Gastrocnemius medialis (tissue), 4 donors: ENCODE results near the gene EML5. TPM values are rescaled to one million over a fixed set of nuclear protein-coding genes. Genes with fewer than 3 reads are reported as not detected.

Experiments used
- ATAC-seq, 2 donors: fragments of 150-250 bp; one replicate each; pipeline ENCODE4 v1.9.1; 2016
- DNase-seq, 2 donors: peaks; one replicate each; pipeline ENCODE4 v3.0.0-alpha.2; 2019
- H3K27ac ChIP-seq, 4 donors: fragments of 200-600 bp; sonication (generic); 1 replicate in 1 of 4; 2 replicates in 3 of 4; pipeline ENCODE4 v1.5.1; 2016 to 2018; ENCODE audit warnings: mild to moderate bottlenecking in 2 of 4, moderate library complexity in 1 of 4
- H3K27me3 ChIP-seq, 3 donors: fragments of 200-600 bp; sonication (generic) in 2 of 3; 1 replicate in 1 of 3; 2 replicates in 2 of 3; pipeline versions ENCODE4 v1.5.1 to v1.6.0; 2016 to 2019; ENCODE audit warnings: mild to moderate bottlenecking in 1 of 3, moderate library complexity in 1 of 3
- H3K36me3 ChIP-seq, 2 donors: fragments of 200-600 bp; sonication (generic) in 1 of 2; one replicate each; pipeline ENCODE4 v1.5.1; 2017 to 2018
- H3K4me1 ChIP-seq, 2 donors: fragments of 200-600 bp; sonication (generic) in 1 of 2; one replicate each; pipeline ENCODE4 v1.5.1; 2016 to 2017; ENCODE audit warnings: mild to moderate bottlenecking in 2 of 2
- H3K4me3 ChIP-seq, 4 donors: fragments of 200-600 bp; sonication (generic) in 3 of 4; 1 replicate in 1 of 4; 2 replicates in 3 of 4; pipeline ENCODE4 v1.5.1; 2016 to 2019; ENCODE audit warnings: mild to moderate bottlenecking in 2 of 4
- H3K9me3 ChIP-seq, 3 donors: fragments of 200-600 bp; sonication (generic) in 2 of 3; 1 replicate in 1 of 3; 2 replicates in 2 of 3; pipeline ENCODE4 v1.5.1; 2016 to 2019
- POLR2A ChIP-seq, 2 donors: fragments of 450-650 bp; IDR thresholded peaks; one replicate each; pipeline ENCODE4 v1.6.1; 2017; ENCODE audit warnings: antibody characterized with exemption in 2 of 2, mild to moderate bottlenecking in 2 of 2, moderate library complexity in 2 of 2
- in situ Hi-C, 4 donors: fragments of 200-750 bp; cut with MboI; loops; one replicate each; pipeline versions ENCODE4 v1.15.0 to v1.8.0; 2017; ENCODE audit warnings: low sequenced_read_pairs in 4 of 4
- intact Hi-C: fragments of 100-400 bp; cut with DNase I; formaldehyde crosslinking; loops from one replicate; pipeline ENCODE4 v1.15.1; 2023; ENCODE audit warnings: low total_unique reads
- total RNA-seq, 4 donors: library from RNA; depleted of rRNA; stranded (reverse); fragments of >200 nt; gene quantifications; one replicate each; pipeline versions ENCODE4 v1.1.0 to v1.2.3, GENCODE V29; 2016
- TF ChIP-seq, protein P1 (sequence below), 5 experiments: fragments of 450-650 bp in 3 of 5; fragments of 200-600 bp in 2 of 5; sonication (generic) in 2 of 5; IDR thresholded peaks in 4 of 5; conservative IDR thresholded peaks in 1 of 5; 1 replicate in 4 of 5; 2 replicates in 1 of 5; pipeline ENCODE4 v1.5.1; 2016 to 2019; ENCODE audit warnings: antibody characterized with exemption in 5 of 5, mild to moderate bottlenecking in 3 of 5, moderate library complexity in 3 of 5

The EML5 gene
- total RNA-seq, 4 donors from 2014 or later: 0.07 TPM; not detected in 3

DNA sequence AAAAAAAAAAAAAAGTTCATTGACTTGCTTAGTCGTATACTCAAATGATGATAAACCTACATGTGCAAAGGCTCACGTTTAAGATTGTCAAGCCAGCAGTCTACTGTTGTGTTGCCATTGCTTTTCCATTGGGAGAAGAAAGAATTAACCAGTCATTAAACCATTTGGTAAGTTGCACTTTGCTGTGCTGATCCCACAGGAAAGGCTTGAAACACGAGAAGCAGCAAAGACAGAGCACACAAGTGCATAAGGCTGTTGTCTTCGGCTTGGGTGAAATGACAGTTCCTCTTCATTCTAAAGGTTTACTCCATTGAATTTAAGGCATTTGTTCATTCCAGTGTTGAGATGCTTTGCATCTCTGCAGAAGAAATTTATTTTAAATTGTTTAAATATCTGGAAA lies 179.8 kb downstream of the EML5 start:
- ATAC-seq (no peak), DNase-seq (no peak)
- Histone ChIP-seq H3K27me3 (no peaks in the 10 kb centered on the region), H3K4me3 (no peak overlapping the region), H3K9me3 (no peaks in the 10 kb centered on the region), H3K27ac (no peak overlapping the region), H3K4me1 (peaks cover 0 to 4% of the 10 kb centered on the region in 2 donors), H3K36me3 (peaks cover 9 to 51% of the 10 kb centered on the region in 2 donors)
- intact Hi-C loops: no loop called here
- no peak for TF ChIP-seq POLR2A (IDR thresholded peaks at IDR 0.05)
- TF ChIP-seq, protein P1, sequence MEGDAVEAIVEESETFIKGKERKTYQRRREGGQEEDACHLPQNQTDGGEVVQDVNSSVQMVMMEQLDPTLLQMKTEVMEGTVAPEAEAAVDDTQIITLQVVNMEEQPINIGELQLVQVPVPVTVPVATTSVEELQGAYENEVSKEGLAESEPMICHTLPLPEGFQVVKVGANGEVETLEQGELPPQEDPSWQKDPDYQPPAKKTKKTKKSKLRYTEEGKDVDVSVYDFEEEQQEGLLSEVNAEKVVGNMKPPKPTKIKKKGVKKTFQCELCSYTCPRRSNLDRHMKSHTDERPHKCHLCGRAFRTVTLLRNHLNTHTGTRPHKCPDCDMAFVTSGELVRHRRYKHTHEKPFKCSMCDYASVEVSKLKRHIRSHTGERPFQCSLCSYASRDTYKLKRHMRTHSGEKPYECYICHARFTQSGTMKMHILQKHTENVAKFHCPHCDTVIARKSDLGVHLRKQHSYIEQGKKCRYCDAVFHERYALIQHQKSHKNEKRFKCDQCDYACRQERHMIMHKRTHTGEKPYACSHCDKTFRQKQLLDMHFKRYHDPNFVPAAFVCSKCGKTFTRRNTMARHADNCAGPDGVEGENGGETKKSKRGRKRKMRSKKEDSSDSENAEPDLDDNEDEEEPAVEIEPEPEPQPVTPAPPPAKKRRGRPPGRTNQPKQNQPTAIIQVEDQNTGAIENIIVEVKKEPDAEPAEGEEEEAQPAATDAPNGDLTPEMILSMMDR (IDR thresholded peaks at IDR 0.05 in 4 of 5, conservative IDR thresholded peaks at IDR 0.05 in 1 of 5): no peak
- in situ Hi-C loops: no loop called here

DNA sequence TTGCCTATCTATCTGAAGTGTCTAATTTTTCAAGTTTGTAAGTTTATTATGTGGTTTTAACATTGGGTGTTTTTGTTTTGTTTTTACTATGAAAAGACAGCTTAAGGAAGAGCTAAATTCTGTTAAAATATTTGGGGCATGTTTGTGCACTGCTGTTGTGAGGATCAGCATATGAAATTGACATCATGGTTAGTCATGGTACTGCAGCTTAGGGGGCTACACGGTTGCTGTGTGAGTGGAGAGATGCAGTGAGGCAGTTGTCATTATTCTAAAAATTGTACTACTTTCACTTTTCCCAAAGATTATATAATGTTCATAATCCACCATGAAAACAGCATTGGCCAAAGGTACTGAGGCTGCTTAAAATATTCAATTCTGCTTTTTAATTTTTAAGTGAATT lies 180.9 kb downstream of the EML5 start:
- Histone ChIP-seq H3K27me3 (no peaks in the 10 kb centered on the region), H3K36me3 (peaks cover 9 to 58% of the 10 kb centered on the region in 2 donors), H3K4me1 (peaks cover 0 to 4% of the 10 kb centered on the region in 2 donors), H3K4me3 (no peak overlapping the region), H3K27ac (no peak overlapping the region), H3K9me3 (no peaks in the 10 kb centered on the region)
- no peak for ATAC-seq
- DNase-seq: no peak
- TF ChIP-seq POLR2A (IDR thresholded peaks at IDR 0.05): no peak
- TF ChIP-seq, protein P1 (IDR thresholded peaks at IDR 0.05 in 4 of 5, conservative IDR thresholded peaks at IDR 0.05 in 1 of 5): no peak
- intact Hi-C loops (no loop called here), in situ Hi-C loops (no loop called here)

DNA sequence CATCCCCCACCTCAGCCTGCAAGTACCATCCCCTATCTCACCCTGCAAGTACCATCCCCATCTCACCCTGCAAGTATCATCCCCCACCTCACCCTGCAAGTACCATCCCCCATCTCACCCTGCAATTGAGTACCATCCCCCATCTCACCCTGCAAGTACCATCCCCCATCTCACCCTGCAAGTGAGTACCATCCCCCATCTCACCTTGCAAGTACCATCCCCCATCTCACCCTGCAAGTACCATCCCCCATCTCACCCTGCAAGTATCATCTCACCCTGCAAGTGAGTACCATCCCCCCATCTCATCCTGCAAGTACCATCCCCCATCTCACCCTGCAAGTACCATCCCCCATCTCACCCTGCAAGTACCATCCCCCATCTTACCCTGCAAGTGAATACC lies 184.9 kb downstream of the EML5 start:
- in situ Hi-C loops (no loop called here), intact Hi-C loops (no loop called here)
- TF ChIP-seq POLR2A (IDR thresholded peaks at IDR 0.05): no peak
- TF ChIP-seq, protein P1 (IDR thresholded peaks at IDR 0.05 in 4 of 5, conservative IDR thresholded peaks at IDR 0.05 in 1 of 5): no peak
- DNase-seq (no peak), ATAC-seq (no peak)
- Histone ChIP-seq H3K4me3 (no peak overlapping the region), H3K27me3 (no peaks in the 10 kb centered on the region), H3K27ac (no peak overlapping the region), H3K36me3 (peaks cover 9 to 78% of the 10 kb centered on the region in 2 donors), H3K9me3 (no peaks in the 10 kb centered on the region), H3K4me1 (no peaks in the 10 kb centered on the region)

DNA sequence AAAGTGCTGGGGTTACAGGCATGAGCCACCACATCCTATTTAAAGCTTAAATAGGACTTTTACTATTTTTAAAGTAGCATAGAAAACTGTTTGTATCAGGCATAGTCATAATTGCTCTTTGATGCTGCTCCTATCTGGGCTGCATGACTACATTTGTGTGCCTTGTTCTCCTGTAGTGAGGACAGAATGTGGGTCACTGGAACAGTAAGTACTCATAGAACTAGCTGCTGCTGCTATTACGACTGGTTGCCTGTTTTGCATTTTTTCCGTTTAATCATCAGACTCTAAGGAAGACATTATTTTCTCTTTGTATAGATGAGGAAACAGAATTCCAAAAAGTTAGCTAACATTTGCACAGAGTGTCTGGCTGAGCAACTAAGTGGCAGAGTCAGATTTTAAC lies 187.2 kb downstream of the EML5 start:
- no peak for ATAC-seq

More for the DNA sequence above, 187.2 kb downstream of the EML5 start:
- Histone ChIP-seq H3K4me3 (no peak overlapping the region), H3K4me1 (no peaks in the 10 kb centered on the region), H3K27ac (no peak overlapping the region), H3K27me3 (no peaks in the 10 kb centered on the region), H3K36me3 (peaks cover under 1 to 78% of the 10 kb centered on the region in 2 donors), H3K9me3 (no peaks in the 10 kb centered on the region)
- no peak for DNase-seq
- in situ Hi-C loops (no loop called here), intact Hi-C loops (no loop called here)
- no peak for TF ChIP-seq POLR2A (IDR thresholded peaks at IDR 0.05)
- TF ChIP-seq, protein P1 (IDR thresholded peaks at IDR 0.05 in 4 of 5, conservative IDR thresholded peaks at IDR 0.05 in 1 of 5): no peak
